Fibroblast of lung (primary cell): Measurements from ENCODE around the gene CHST4. TPM values are rescaled to one million over a fixed set of nuclear protein-coding genes. Genes with fewer than 3 reads are reported as not detected.
A peak's percentile ranks its signal among the peaks of the same experiment; 100 is the strongest.

Experiments used
- DNase-seq, 2 donors: peaks; one replicate each; pipeline versions ENCODE4 v3.0.0 to v3.0.0-alpha.2; 2010; ENCODE audit warnings: low read depth in 2 of 2
- H2AFZ ChIP-seq: 2 replicates; pipeline ENCODE4 v1.5.1; 2012; ENCODE audit warnings: low read length, control low read depth, inconsistent platforms
- H3K27ac ChIP-seq: 2 replicates; pipeline ENCODE4 v1.5.1; 2011; ENCODE audit warnings: low read length, control low read depth; ENCODE audit not compliant: insufficient read depth
- H3K27me3 ChIP-seq: 2 replicates; pipeline ENCODE4 v1.5.1; 2011; ENCODE audit warnings: mild to moderate bottlenecking, low read length; ENCODE audit not compliant: control insufficient read depth, insufficient read depth
- H3K36me3 ChIP-seq: 2 replicates; pipeline ENCODE4 v1.5.1; 2011; ENCODE audit warnings: low read length; ENCODE audit not compliant: control insufficient read depth, insufficient read depth
- H3K4me1 ChIP-seq: 2 replicates; pipeline ENCODE4 v1.5.1; 2011; ENCODE audit warnings: low read length; ENCODE audit not compliant: control insufficient read depth, insufficient read depth; ENCODE audit errors: extremely low read depth
- H3K4me2 ChIP-seq: 2 replicates; pipeline ENCODE4 v1.5.1; 2011; ENCODE audit warnings: low read length, control low read depth; ENCODE audit not compliant: insufficient read depth; ENCODE audit errors: extremely low read depth
- H3K4me3 ChIP-seq, 4 experiments: fragments of 200-600 bp in 1 of 4; sonication (generic) in 1 of 4; replicated peaks in 1 of 4; 2 replicates each; pipeline ENCODE4 v1.5.1; 2011 to 2016; ENCODE audit warnings: low read length in 4 of 4, low read depth in 3 of 4, mild to moderate bottlenecking in 3 of 4, control low read depth in 2 of 4, inconsistent platforms in 1 of 4, mixed read lengths in 1 of 4; ENCODE audit not compliant: insufficient read depth in 1 of 4; ENCODE audit errors: control extremely low read depth in 1 of 4
- H3K79me2 ChIP-seq: 2 replicates; pipeline ENCODE4 v1.5.1; 2012; ENCODE audit warnings: mild to moderate bottlenecking, low read length, inconsistent platforms; ENCODE audit not compliant: control insufficient read depth, insufficient read depth
- H3K9ac ChIP-seq: 2 replicates; pipeline ENCODE4 v1.5.1; 2011; ENCODE audit warnings: mild to moderate bottlenecking, low read length, control low read depth; ENCODE audit not compliant: insufficient read depth
- H3K9me3 ChIP-seq: 2 replicates; pipeline ENCODE4 v1.5.1; 2012; ENCODE audit warnings: low read depth, low read length; ENCODE audit not compliant: control insufficient read depth, insufficient read depth
- H4K20me1 ChIP-seq: 2 replicates; pipeline ENCODE4 v1.5.1; 2011; ENCODE audit warnings: low read length; ENCODE audit not compliant: control insufficient read depth, insufficient read depth; ENCODE audit errors: extremely low read depth
- CTCF ChIP-seq, 2 donors: IDR thresholded peaks in 1 of 2; conservative IDR thresholded peaks in 1 of 2; 1 replicate in 1 of 2; 2 replicates in 1 of 2; pipeline ENCODE4 v1.5.1; 2011 to 2012; ENCODE audit warnings: low read length in 2 of 2, control low read depth in 1 of 2, inconsistent platforms in 1 of 2, low read depth in 1 of 2, mild to moderate bottlenecking in 1 of 2
- EZH2 ChIP-seq: IDR thresholded peaks from 2 replicates; pipeline ENCODE4 v1.5.1; 2012; ENCODE audit warnings: low read length, control low read depth, mild to moderate bottlenecking; ENCODE audit errors: missing control alignments
- polyA plus RNA-seq, 2 donors: library from polyadenylated mRNA; depleted of rRNA in 1 of 2; stranded (reverse) in 1 of 2; unstranded in 1 of 2; fragments of >200 nt; gene quantifications; 2 replicates each; pipeline ENCODE4 v1.2.1, GENCODE V29; 2011 to 2012; ENCODE audit warnings: missing spikeins in 1 of 2
- total RNA-seq: library from RNA; depleted of rRNA; stranded (reverse); fragments of >200 nt; gene quantifications from 2 replicates; pipeline ENCODE4 v1.2.1, GENCODE V29; 2014

Gene CHST4
- total and polyA plus RNA-seq, 2 donors (not counting 1 experiment from before 2014, with no cell fraction given) = not detected

GRCh38 chr16:71564335-71564967 lies 38.2 kb downstream of the CHST4 start:
- no peak for DNase-seq
- no peaks in the 10 kb centered on the region for H3K4me1 ChIP-seq
- peak overlapping the region; percentile 61 for H3K9ac ChIP-seq
- H2AFZ ChIP-seq = peak overlapping the region; percentile 98
- no peaks in the 10 kb centered on the region for H3K27me3 ChIP-seq
- no peaks in the 10 kb centered on the region for H3K79me2 ChIP-seq
- H3K9me3 ChIP-seq = no peaks in the 10 kb centered on the region
- H3K27ac ChIP-seq = peak overlapping the region; percentile 77
- peak overlapping the region; percentile 96 for H3K4me2 ChIP-seq
- H3K4me3 ChIP-seq = peak overlapping the region; percentile 72 to 82 (median 74)
- TF ChIP-seq EZH2 (no peak), CTCF (conservative IDR thresholded peaks at IDR 0.05 in 1 of 2, IDR thresholded peaks at IDR 0.05 in 1 of 2; ENCODE audit: low read depth in 1 of 2, low read length in 2 of 2) (no peak)
- H4K20me1 ChIP-seq = no peaks in the 10 kb centered on the region
- H3K36me3 ChIP-seq = no peaks in the 10 kb centered on the region

GRCh38 chr16:71565812-71566700 lies 39.8 kb downstream of the CHST4 start:
- no peak for TF ChIP-seq EZH2
- H3K9me3 ChIP-seq = no peaks in the 10 kb centered on the region
- H2AFZ ChIP-seq = peak overlapping the region; percentile 98
- H3K4me2 ChIP-seq = peak overlapping the region; percentile 96
- H3K36me3 ChIP-seq = no peaks in the 10 kb centered on the region
- H4K20me1 ChIP-seq = no peaks in the 10 kb centered on the region
- H3K27ac ChIP-seq = no peak overlapping the region
- peak overlapping the region in 3 of 4 experiments; percentile 74 to 82 (median 74) for H3K4me3 ChIP-seq
- no peak for DNase-seq
- H3K9ac ChIP-seq = no peak overlapping the region
- no peaks in the 10 kb centered on the region for H3K79me2 ChIP-seq
- H3K27me3 ChIP-seq = no peaks in the 10 kb centered on the region
- H3K4me1 ChIP-seq = no peaks in the 10 kb centered on the region

- Histone ChIP-seq H3K27me3 (no peaks in the 10 kb centered on the region), H3K9ac (no peak overlapping the region), H3K27ac (no peak overlapping the region), H3K79me2 (no peaks in the 10 kb centered on the region), H4K20me1 (no peaks in the 10 kb centered on the region), H3K36me3 (no peaks in the 10 kb centered on the region), H3K4me1 (no peaks in the 10 kb centered on the region), H3K4me3 (no peak overlapping the region), H2AFZ (no peak overlapping the region), H3K9me3 (no peaks in the 10 kb centered on the region), H3K4me2 (no peak overlapping the region)
- no peak for DNase-seq
- TF ChIP-seq EZH2 (no peak), CTCF (conservative IDR thresholded peaks at IDR 0.05 in 1 of 2, IDR thresholded peaks at IDR 0.05 in 1 of 2; ENCODE audit: low read depth in 1 of 2, low read length in 2 of 2) (no peak)
Measured at GRCh38 chr16:71567931-71568330, 41.7 kb downstream of the CHST4 start.
